ENCODE measurements around the gene MON1A.

MON1A gene

GRCh38 chr3:49889296-49889695, 40.3 kb downstream of the MON1A start:
- no peak for DNase-seq (ENCODE audit: low spot score)

- no peak for DNase-seq (ENCODE audit: low spot score)
Measured at GRCh38 chr3:49886922-49887265, 42.7 kb downstream of the MON1A start.

- peak; percentile 56 for DNase-seq (ENCODE audit: low spot score)
Measured at GRCh38 chr3:49883998-49884397, 45.6 kb downstream of the MON1A start.

- DNase-seq (ENCODE audit: low spot score): no peak
Measured at GRCh38 chr3:49882166-49882565, 47.4 kb downstream of the MON1A start.

GRCh38 chr3:49880581-49881315, 48.9 kb downstream of the MON1A start:
- no peak for DNase-seq (ENCODE audit: low spot score)

GRCh38 chr3:49879721-49880120, 49.9 kb downstream of the MON1A start:
- no peak for DNase-seq (ENCODE audit: low spot score)

GRCh38 chr3:49878686-49879085, 50.9 kb downstream of the MON1A start:
- DNase-seq (ENCODE audit: low spot score): no peak

GRCh38 chr3:49877716-49878115, 51.9 kb downstream of the MON1A start:
- no peak for DNase-seq (ENCODE audit: low spot score)

GRCh38 chr3:49876567-49876966, 53.0 kb downstream of the MON1A start:
- no peak for DNase-seq (ENCODE audit: low spot score)

GRCh38 chr3:49873623-49874022, 56.0 kb downstream of the MON1A start:
- DNase-seq (ENCODE audit: low spot score): no peak

- peak; percentile 25 for DNase-seq (ENCODE audit: low spot score)
Measured at GRCh38 chr3:49872801-49873281, 56.8 kb downstream of the MON1A start.

- DNase-seq (ENCODE audit: low spot score): no peak
Measured at GRCh38 chr3:49871531-49872153, 58.0 kb downstream of the MON1A start.

- DNase-seq (ENCODE audit: low spot score): no peak
Measured at GRCh38 chr3:49869525-49870126, 60.0 kb downstream of the MON1A start, which contains the start of gene CAMKV. Gene CAMKV (minus strand): TSS chr3:49869906. CDS start chr3:49862388, 7,518 bp downstream.

- DNase-seq (ENCODE audit: low spot score): no peak
Measured at GRCh38 chr3:49868862-49869466, 60.6 kb downstream of the MON1A start.

GRCh38 chr3:49867871-49868321, 61.7 kb downstream of the MON1A start:
- no peak for DNase-seq (ENCODE audit: low spot score)

GRCh38 chr3:49867400-49867799, 62.2 kb downstream of the MON1A start:
- DNase-seq (ENCODE audit: low spot score): no peak

- no peak for DNase-seq (ENCODE audit: low spot score)
Measured at GRCh38 chr3:49865198-49865784, 64.3 kb downstream of the MON1A start.

- DNase-seq (ENCODE audit: low spot score): no peak
Measured at GRCh38 chr3:49864505-49864904, 65.1 kb downstream of the MON1A start.

GRCh38 chr3:49859576-49860305, 69.9 kb downstream of the MON1A start:
- no peak for DNase-seq (ENCODE audit: low spot score)
